ENCODE data around the gene RAB11B.

DNA sequence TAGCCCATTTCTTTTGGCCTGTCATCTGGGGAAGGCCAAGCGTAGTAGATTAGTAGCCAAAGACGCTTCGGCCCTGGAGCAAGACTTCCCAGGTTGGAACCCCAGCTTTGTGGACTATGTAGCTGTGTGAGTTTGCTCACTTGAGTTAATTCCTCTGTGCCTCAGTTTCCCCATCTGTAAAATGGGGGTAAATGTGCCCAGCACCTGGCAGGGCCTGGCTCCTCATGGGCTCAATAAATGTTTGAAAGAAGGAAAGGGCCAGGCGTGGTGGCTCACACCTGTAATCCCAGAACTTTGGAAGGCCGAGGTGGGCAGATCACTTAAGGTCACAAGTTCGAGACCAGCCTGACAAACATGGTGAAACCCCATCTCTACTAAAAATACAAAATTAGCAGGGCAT is 39.7 kb downstream of the RAB11B start:
- TF ChIP-seq, protein P1, sequence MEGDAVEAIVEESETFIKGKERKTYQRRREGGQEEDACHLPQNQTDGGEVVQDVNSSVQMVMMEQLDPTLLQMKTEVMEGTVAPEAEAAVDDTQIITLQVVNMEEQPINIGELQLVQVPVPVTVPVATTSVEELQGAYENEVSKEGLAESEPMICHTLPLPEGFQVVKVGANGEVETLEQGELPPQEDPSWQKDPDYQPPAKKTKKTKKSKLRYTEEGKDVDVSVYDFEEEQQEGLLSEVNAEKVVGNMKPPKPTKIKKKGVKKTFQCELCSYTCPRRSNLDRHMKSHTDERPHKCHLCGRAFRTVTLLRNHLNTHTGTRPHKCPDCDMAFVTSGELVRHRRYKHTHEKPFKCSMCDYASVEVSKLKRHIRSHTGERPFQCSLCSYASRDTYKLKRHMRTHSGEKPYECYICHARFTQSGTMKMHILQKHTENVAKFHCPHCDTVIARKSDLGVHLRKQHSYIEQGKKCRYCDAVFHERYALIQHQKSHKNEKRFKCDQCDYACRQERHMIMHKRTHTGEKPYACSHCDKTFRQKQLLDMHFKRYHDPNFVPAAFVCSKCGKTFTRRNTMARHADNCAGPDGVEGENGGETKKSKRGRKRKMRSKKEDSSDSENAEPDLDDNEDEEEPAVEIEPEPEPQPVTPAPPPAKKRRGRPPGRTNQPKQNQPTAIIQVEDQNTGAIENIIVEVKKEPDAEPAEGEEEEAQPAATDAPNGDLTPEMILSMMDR (IDR thresholded peaks at IDR 0.05; ENCODE audit: borderline replicate concordance, extremely low read depth, low read length, poor library complexity, severe bottlenecking) = no peak
- TF ChIP-seq EZH2 (IDR thresholded peaks at IDR 0.05; ENCODE audit: borderline replicate concordance, low read depth, low read length, severe bottlenecking) = no peak
